Hepatocyte (in vitro differentiated cells): Measurements from ENCODE around the gene DTNA.

ENCODE experiments used
- CTCF ChIP-seq: fragments of 200-600 bp; sonication (generic); IDR thresholded peaks from 2 replicates; pipeline ENCODE4 v1.5.1; 2016; ENCODE audit warnings: antibody characterized with exemption, mild to moderate bottlenecking; ENCODE audit not compliant: poor library complexity
- EZH2phosphoT487 ChIP-seq: fragments of 200-600 bp; sonication (generic); IDR thresholded peaks from one replicate; pipeline ENCODE4 v1.6.1; 2018; ENCODE audit warnings: antibody characterized with exemption, mild to moderate bottlenecking, low read depth, moderate library complexity; ENCODE audit not compliant: unreplicated experiment, severe bottlenecking

- no peak for TF ChIP-seq CTCF
- TF ChIP-seq EZH2phosphoT487 = no peak
Measured at GRCh38 chr18:34767601-34768027, 57.5 kb downstream of the DTNA start.
